Measurements from ENCODE around the gene SLC13A5. TPM values are rescaled to one million over a fixed set of nuclear protein-coding genes. Genes with fewer than 3 reads are reported as not detected.

Gene SLC13A5
- total RNA-seq, 1 donor from 2014 or later, result not detected

GRCh38 chr17:6691546-6691945 lies 21.6 kb downstream of the SLC13A5 start:
- intact Hi-C loops (cut with DNase I), result no loop called here
- ATAC-seq (ENCODE audit: poor library complexity) (no peak), DNase-seq (no peak)

GRCh38 chr17:6690641-6691040 lies 22.5 kb downstream of the SLC13A5 start:
- DNase-seq, result no peak
- intact Hi-C loops (cut with DNase I), result no loop called here
- ATAC-seq (ENCODE audit: poor library complexity), result no peak

- intact Hi-C loops (cut with DNase I), result no loop called here
- DNase-seq (no peak), ATAC-seq (ENCODE audit: poor library complexity) (no peak)
Measured at GRCh38 chr17:6688944-6689343, 24.2 kb downstream of the SLC13A5 start.

- no peak for DNase-seq
- intact Hi-C loops (cut with DNase I), result no loop called here
- ATAC-seq (ENCODE audit: poor library complexity), result no peak
Measured at GRCh38 chr17:6686026-6686425, 27.1 kb downstream of the SLC13A5 start.

GRCh38 chr17:6684881-6685767 lies 28.0 kb downstream of the SLC13A5 start:
- DNase-seq (no peak), ATAC-seq (ENCODE audit: poor library complexity) (no peak)
- intact Hi-C loops (cut with DNase I), result no loop called here

- DNase-seq (no peak), ATAC-seq (ENCODE audit: poor library complexity) (no peak)
- intact Hi-C loops (cut with DNase I), result no loop called here
Measured at GRCh38 chr17:6684460-6684783, 28.7 kb downstream of the SLC13A5 start.

- DNase-seq (no peak), ATAC-seq (ENCODE audit: poor library complexity) (no peak)
- intact Hi-C loops (cut with DNase I), result no loop called here
Measured at GRCh38 chr17:6683730-6684459, 29.3 kb downstream of the SLC13A5 start.

- no peak for DNase-seq
- ATAC-seq (ENCODE audit: poor library complexity), result no peak
- intact Hi-C loops (cut with DNase I), result no loop called here
Measured at GRCh38 chr17:6683081-6683684, 30.0 kb downstream of the SLC13A5 start.

GRCh38 chr17:6682339-6682738 lies 30.8 kb downstream of the SLC13A5 start:
- ATAC-seq (ENCODE audit: poor library complexity) (no peak), DNase-seq (no peak)
- intact Hi-C loops (cut with DNase I), result no loop called here

- intact Hi-C loops (cut with DNase I), result no loop called here
- ATAC-seq (ENCODE audit: poor library complexity), result no peak
- DNase-seq, result no peak
Measured at GRCh38 chr17:6681671-6682070, 31.5 kb downstream of the SLC13A5 start.

- intact Hi-C loops (cut with DNase I), result no loop called here
- ATAC-seq (ENCODE audit: poor library complexity), result no peak
- DNase-seq, result no peak
Measured at GRCh38 chr17:6681176-6681575, 32.0 kb downstream of the SLC13A5 start.

GRCh38 chr17:6679241-6679640 lies 33.9 kb downstream of the SLC13A5 start:
- intact Hi-C loops (cut with DNase I), result no loop called here
- ATAC-seq (ENCODE audit: poor library complexity), result no peak
- no peak for DNase-seq

GRCh38 chr17:6677946-6678345 lies 35.2 kb downstream of the SLC13A5 start:
- DNase-seq, result no peak
- intact Hi-C loops (cut with DNase I), result no loop called here
- ATAC-seq (ENCODE audit: poor library complexity), result no peak

GRCh38 chr17:6677158-6677831 lies 35.9 kb downstream of the SLC13A5 start:
- DNase-seq (no peak), ATAC-seq (ENCODE audit: poor library complexity) (no peak)
- intact Hi-C loops (cut with DNase I), result no loop called here

GRCh38 chr17:6676802-6677157 lies 36.4 kb downstream of the SLC13A5 start:
- DNase-seq (no peak), ATAC-seq (ENCODE audit: poor library complexity) (no peak)
- intact Hi-C loops (cut with DNase I), result no loop called here

GRCh38 chr17:6675201-6675825 lies 37.9 kb downstream of the SLC13A5 start:
- intact Hi-C loops (cut with DNase I), result no loop called here
- DNase-seq (no peak), ATAC-seq (ENCODE audit: poor library complexity) (no peak)

GRCh38 chr17:6674586-6674985 lies 38.6 kb downstream of the SLC13A5 start:
- ATAC-seq (ENCODE audit: poor library complexity), result no peak
- intact Hi-C loops (cut with DNase I), result no loop called here
- DNase-seq, result no peak

- intact Hi-C loops (cut with DNase I), result no loop called here
- DNase-seq (no peak), ATAC-seq (ENCODE audit: poor library complexity) (no peak)
Measured at GRCh38 chr17:6671431-6671830, 41.7 kb downstream of the SLC13A5 start.

- no peak for DNase-seq
- no peak for ATAC-seq (ENCODE audit: poor library complexity)
- intact Hi-C loops (cut with DNase I), result no loop called here
Measured at GRCh38 chr17:6670999-6671398, 42.2 kb downstream of the SLC13A5 start.

Data from Right ventricle myocardium superior (tissue), 1 donor.